Keratinocyte (primary cell): ENCODE data around the gene ADGRV1. TPM values are rescaled to one million over a fixed set of nuclear protein-coding genes. Genes with fewer than 3 reads are reported as not detected.

Source experiments
- DNase-seq: peaks from one replicate; pipeline ENCODE4 v3.0.0-alpha.2; 2011; ENCODE audit warnings: low read depth, missing footprints, low spot score
- FAIRE-seq: peaks from 2 replicates; lab custom pipeline; 2011; peaks lifted over from hg19 to GRCh38; lab: Jason Lieb, UNC
- H2AFZ ChIP-seq: 2 replicates; pipeline ENCODE4 v1.6.0; 2012; ENCODE audit warnings: low read length, control low read depth, inconsistent platforms; ENCODE audit not compliant: control insufficient read depth
- H3K27ac ChIP-seq: 2 replicates; pipeline ENCODE4 v1.5.1; 2011; ENCODE audit warnings: low read length; ENCODE audit not compliant: control insufficient read depth, insufficient read depth
- H3K27me3 ChIP-seq: 3 replicates; pipeline ENCODE4 v1.6.0; 2011; ENCODE audit warnings: low read length; ENCODE audit not compliant: control insufficient read depth, insufficient read depth; ENCODE audit errors: extremely low read depth
- H3K36me3 ChIP-seq, 2 experiments: 2 replicates in 1 of 2; 3 replicates in 1 of 2; pipeline ENCODE4 v1.5.1; 2011; ENCODE audit warnings: low read length in 2 of 2, mild to moderate bottlenecking in 1 of 2; ENCODE audit not compliant: control insufficient read depth in 2 of 2, insufficient read depth in 2 of 2; ENCODE audit errors: extremely low read depth in 1 of 2
- H3K4me1 ChIP-seq: 3 replicates; pipeline ENCODE4 v1.5.1; 2011; ENCODE audit warnings: low read length; ENCODE audit not compliant: control insufficient read depth, insufficient read depth; ENCODE audit errors: extremely low read depth
- H3K4me2 ChIP-seq: 3 replicates; pipeline ENCODE4 v1.6.0; 2011; ENCODE audit warnings: low read depth, low read length; ENCODE audit not compliant: control insufficient read depth, insufficient read depth; ENCODE audit errors: extremely low read depth
- H3K4me3 ChIP-seq, 3 experiments: fragments of 200-600 bp in 1 of 3; sonication (generic) in 1 of 3; 2 replicates in 2 of 3; 3 replicates in 1 of 3; pipeline ENCODE4 v1.5.1; 2011 to 2016; ENCODE audit warnings: low read length in 3 of 3, mild to moderate bottlenecking in 3 of 3, control low read depth in 2 of 3, inconsistent platforms in 1 of 3, low read depth in 1 of 3, mixed read lengths in 1 of 3, mixed run types in 1 of 3, moderate library complexity in 1 of 3; ENCODE audit not compliant: control insufficient read depth in 2 of 3, insufficient read depth in 2 of 3; ENCODE audit errors: extremely low read depth in 1 of 3
- H3K79me2 ChIP-seq: 2 replicates; pipeline ENCODE4 v1.6.0; 2012; ENCODE audit warnings: low read length; ENCODE audit not compliant: control insufficient read depth, insufficient read depth
- H3K9ac ChIP-seq: 3 replicates; pipeline ENCODE4 v1.6.0; 2011; ENCODE audit warnings: low read length; ENCODE audit not compliant: control insufficient read depth, insufficient read depth; ENCODE audit errors: extremely low read depth
- H3K9me1 ChIP-seq: 3 replicates; pipeline ENCODE4 v1.6.0; 2011; ENCODE audit warnings: low read length; ENCODE audit not compliant: control insufficient read depth, insufficient read depth; ENCODE audit errors: extremely low read depth
- H3K9me3 ChIP-seq: 2 replicates; pipeline ENCODE4 v1.5.1; 2012; ENCODE audit warnings: low read depth, low read length; ENCODE audit not compliant: control insufficient read depth
- H4K20me1 ChIP-seq: 3 replicates; pipeline ENCODE4 v1.6.0; 2011; ENCODE audit warnings: low read length; ENCODE audit not compliant: control insufficient read depth, insufficient read depth; ENCODE audit errors: extremely low read depth
- CTCF ChIP-seq, 3 experiments: IDR thresholded peaks in 1 of 3; conservative IDR thresholded peaks in 1 of 3; optimal IDR thresholded peaks in 1 of 3; 2 replicates in 2 of 3; 3 replicates in 1 of 3; pipeline versions ENCODE3 to v1.5.1; 2011; ENCODE audit warnings: low read length in 3 of 3, mild to moderate bottlenecking in 3 of 3, moderate library complexity in 2 of 3, control low read depth in 1 of 3, inconsistent platforms in 1 of 3; ENCODE audit not compliant: insufficient read depth in 2 of 3; ENCODE audit errors: extremely low read depth in 1 of 3
- EZH2 ChIP-seq: IDR thresholded peaks from one replicate; pipeline ENCODE4 v1.6.1; 2012; ENCODE audit warnings: inconsistent platforms, mild to moderate bottlenecking, low read length, moderate library complexity
- dilution Hi-C: fragments of 300-500 bp; cut with MboI; formaldehyde crosslinking; loops from one replicate; pipeline ENCODE4 v1.7.0; 2020; ENCODE audit warnings: low sequenced_read_pairs; ENCODE audit not compliant: extremely low pct_ligation_motif_present
- polyA plus RNA-seq, 5 experiments: library from polyadenylated mRNA; depleted of rRNA in 3 of 5; stranded (reverse) in 3 of 5; stranded (forward) in 1 of 5; unstranded in 1 of 5; fragments of >200 nt; gene quantifications; 1 replicate in 1 of 5; 2 replicates in 3 of 5; 3 replicates in 1 of 5; pipeline versions ENCODE4 v1.2.1 to v1.2.3, GENCODE V29; 2011 to 2012; ENCODE audit warnings: missing spikeins in 2 of 5, low read depth in 1 of 5, low replicate concordance in 1 of 5

The ADGRV1 gene
- polyA plus RNA-seq, 1 donor (not counting 4 experiments of a cell fraction or from before 2014, with no cell fraction given), result 0.05 TPM

GRCh38 chr5:90843443-90843842 is 284.8 kb downstream of the ADGRV1 start:
- Histone ChIP-seq H3K9ac (no peak overlapping the region), H3K9me1 (no peaks in the 10 kb centered on the region), H4K20me1 (no peaks in the 10 kb centered on the region), H3K4me2 (no peak overlapping the region), H3K79me2 (no peaks in the 10 kb centered on the region), H3K27me3 (no peaks in the 10 kb centered on the region), H3K9me3 (no peaks in the 10 kb centered on the region), H3K4me1 (no peaks in the 10 kb centered on the region), H2AFZ (no peak overlapping the region), H3K4me3 (no peak overlapping the region), H3K27ac (no peak overlapping the region), H3K36me3 (no peaks in the 10 kb centered on the region)
- TF ChIP-seq CTCF (optimal IDR thresholded peaks at IDR 0.05 in 1 of 3, IDR thresholded peaks at IDR 0.05 in 1 of 3, conservative IDR thresholded peaks at IDR 0.05 in 1 of 3; ENCODE audit: extremely low read depth in 1 of 3, insufficient read depth in 2 of 3, low read length in 3 of 3) (no peak), EZH2 (no peak)
- FAIRE-seq, result no peak
- DNase-seq, result no peak
- dilution Hi-C loops, result no loop called here

DNA sequence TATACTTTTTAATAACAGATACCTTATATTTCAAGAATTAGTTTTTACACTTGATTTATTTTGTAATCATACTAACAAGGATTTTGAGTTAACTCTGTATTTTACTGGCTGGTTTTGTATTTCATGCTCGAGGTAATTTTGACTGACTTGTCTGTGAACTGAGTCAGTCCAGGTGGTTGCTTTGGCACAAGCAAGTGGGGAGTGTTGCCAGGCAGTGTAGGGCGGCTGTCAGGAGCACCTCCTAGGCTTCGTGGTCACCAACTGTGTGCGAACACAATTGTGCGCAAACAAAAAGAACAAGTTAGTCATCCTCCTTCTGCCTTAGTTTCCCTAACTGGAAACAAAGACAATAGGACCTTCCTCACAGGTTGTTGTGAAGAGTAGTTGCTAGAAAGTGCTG is 286.3 kb downstream of the ADGRV1 start:
- dilution Hi-C loops, result no loop called here
- no peak for DNase-seq

More for the DNA sequence above, 286.3 kb downstream of the ADGRV1 start:
- no peak for TF ChIP-seq CTCF (optimal IDR thresholded peaks at IDR 0.05 in 1 of 3, IDR thresholded peaks at IDR 0.05 in 1 of 3, conservative IDR thresholded peaks at IDR 0.05 in 1 of 3; ENCODE audit: extremely low read depth in 1 of 3, insufficient read depth in 2 of 3, low read length in 3 of 3)
- no peak for TF ChIP-seq EZH2
- H2AFZ ChIP-seq, result no peak overlapping the region
- no peaks in the 10 kb centered on the region for H3K4me1 ChIP-seq
- H3K4me2 ChIP-seq, result peak overlapping the region; percentile 27
- no peaks in the 10 kb centered on the region for H3K9me1 ChIP-seq
- no peak for FAIRE-seq
- H3K27ac ChIP-seq, result no peak overlapping the region
- no peaks in the 10 kb centered on the region for H3K9me3 ChIP-seq
- no peaks in the 10 kb centered on the region for H3K36me3 ChIP-seq
- H3K27me3 ChIP-seq, result no peaks in the 10 kb centered on the region
- no peaks in the 10 kb centered on the region for H4K20me1 ChIP-seq
- H3K79me2 ChIP-seq, result no peaks in the 10 kb centered on the region
- H3K9ac ChIP-seq, result no peak overlapping the region
- no peak overlapping the region for H3K4me3 ChIP-seq
